Stimulated activated CD8-positive, alpha-beta memory T cell treated with anti-CD3 and anti-CD28 coated beads, Interleukin-12 subunit alpha, Interleukin-12 subunit beta, amount 100 ng/mL, for 24 hours (primary cell): ENCODE results near the gene MARK1.
"Not testable (repeated sequence)": the region's sequence is repeated elsewhere in the genome, so short reads cannot be mapped to it uniquely, and the experiment has no call there.

Source experiments
- DNase-seq: peaks from one replicate; pipeline ENCODE4 v3.0.0-alpha.2; 2020; ENCODE audit errors: extremely low read depth

Gene MARK1

DNA sequence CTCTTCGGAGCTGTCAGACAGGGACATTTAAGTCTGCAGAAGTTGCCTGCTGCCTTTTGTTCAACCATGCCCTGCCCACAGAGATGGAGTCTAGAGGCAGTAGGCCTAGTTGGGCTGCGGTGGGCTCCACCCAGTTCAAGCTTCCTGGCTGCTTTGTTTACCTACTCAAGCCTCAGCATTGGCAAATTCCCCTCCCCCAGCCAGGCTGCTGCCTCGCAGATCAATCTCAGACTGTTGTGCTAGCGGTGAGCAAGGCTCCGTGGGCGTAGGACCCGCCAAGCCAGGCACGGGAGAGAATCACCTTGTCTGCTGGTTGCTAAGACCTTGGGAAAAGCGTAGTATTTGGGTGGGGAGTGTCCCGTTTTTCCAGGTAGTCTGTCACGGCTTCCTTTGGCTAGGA lies 83.2 kb downstream of the MARK1 start:
- not testable (repeated sequence) for DNase-seq

DNA sequence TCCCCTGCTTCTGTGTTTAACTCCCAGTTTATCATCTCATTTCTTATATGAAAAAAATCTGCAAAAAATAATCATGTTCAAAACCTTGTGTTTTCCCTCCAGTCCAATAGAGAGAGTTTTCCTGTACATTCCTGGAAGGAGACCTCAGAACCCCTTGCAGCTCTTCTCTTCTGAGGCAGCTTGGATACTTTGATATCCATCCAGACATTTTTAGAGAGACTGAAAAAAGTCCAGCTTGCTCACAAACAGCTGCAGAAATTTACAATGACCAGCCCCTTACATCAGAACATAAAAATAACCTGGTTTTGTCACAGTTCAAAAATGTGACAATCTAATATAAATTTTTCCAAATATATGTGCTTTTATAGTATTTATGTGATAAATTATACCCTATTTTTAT lies 88.9 kb downstream of the MARK1 start:
- DNase-seq = no peak

DNA sequence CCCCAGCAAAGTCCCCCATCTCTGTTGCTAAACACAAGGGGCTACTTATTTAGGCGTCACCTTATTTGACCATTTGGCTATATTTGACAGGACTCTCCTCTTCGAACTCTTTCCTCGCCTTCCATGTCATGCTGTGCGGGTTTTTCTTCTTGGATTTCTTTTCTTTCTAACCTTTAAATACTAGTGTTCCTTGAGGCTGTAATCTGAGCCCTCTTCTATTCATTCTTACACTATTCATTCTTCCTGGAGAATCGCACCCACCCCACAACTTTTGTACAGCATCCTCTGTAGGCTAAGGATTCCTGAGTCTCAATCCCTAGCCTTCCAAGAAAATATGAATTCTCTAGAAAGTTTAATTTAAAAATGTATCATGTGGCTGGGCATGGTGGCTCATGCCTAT lies 100.5 kb downstream of the MARK1 start:
- no peak for DNase-seq

DNA sequence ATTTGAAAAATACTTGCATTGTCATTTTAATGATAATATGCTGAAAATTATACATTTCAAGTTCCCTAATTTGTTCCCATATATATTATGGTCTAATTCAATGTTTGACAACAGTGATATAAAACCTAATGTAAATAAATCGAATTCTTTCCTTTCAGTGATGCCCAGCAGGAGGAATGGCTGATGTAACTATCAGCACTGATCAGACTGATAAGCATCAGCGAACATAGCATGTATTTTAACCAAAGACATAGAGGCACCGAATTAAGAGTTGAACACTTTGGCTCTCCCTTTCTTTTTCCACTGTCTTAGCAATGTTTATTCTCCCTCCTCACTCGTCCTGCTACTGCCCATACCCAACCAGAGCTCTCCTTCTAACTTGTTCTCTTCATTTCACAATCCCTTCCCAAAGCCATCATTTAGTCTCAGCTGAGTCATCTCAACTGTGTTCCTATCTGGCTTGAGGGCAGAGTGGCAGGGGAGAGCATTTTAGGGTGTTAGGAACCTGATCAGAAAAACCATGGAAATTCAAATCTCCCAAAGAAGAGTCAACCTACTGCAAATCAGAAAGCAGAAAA lies 103.4 kb downstream of the MARK1 start:
- DNase-seq = no peak

DNA sequence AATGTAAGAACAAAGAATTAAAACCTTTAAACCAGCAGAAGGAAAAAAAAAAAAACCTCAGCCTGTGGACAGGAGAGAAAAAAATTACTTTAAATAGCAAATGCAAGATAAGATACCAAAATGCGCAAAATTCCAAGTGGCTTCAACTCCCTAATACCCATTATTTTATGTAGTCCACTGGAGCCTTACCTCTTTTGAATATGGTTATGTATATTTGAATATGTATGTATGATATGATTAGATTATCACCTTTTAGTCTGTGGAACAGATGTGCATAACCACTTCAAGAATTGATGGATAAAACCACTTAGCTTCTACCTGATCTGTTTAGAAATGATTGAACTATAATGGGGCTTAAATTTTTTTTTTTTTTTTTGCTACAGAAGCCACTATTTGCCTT lies 109.8 kb downstream of the MARK1 start:
- DNase-seq = no peak

DNA sequence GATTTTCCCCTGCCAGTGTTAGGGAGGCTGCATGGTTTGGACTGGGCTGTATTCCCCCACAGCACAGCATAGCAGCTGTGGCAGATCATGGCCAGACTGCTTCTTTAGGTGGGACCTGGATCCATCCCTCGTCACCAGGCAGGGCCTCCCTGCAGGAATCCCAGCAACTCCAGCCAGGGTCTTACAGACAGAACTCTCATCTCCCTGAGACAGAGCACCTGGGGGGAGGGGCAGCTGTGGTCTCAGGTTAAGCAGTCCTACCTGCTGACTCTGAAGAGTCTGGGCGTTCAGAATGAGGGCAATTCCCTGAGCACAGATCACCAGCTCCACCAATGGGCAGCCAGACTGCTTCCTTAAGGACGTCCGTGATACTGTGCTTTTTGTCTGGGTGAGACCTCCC lies 114.3 kb downstream of the MARK1 start:
- no peak for DNase-seq

DNA sequence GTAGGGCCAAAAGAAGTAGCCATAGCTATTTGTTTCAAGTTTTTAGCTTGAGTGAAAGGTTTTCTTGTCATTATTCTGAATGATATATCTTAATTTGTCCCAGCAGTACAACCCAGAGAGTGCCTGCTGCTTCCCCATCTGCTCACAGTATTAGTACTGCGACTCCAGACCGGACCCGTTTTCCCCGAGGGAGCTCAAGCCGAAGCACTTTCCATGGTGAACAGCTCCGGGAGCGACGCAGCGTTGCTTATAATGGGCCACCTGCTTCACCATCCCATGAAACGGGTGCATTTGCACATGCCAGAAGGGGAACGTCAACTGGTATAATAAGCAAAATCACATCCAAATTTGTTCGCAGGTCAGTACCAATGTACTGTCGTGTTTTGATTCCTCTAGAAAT lies 125.1 kb downstream of the MARK1 start:
- no peak for DNase-seq

DNA sequence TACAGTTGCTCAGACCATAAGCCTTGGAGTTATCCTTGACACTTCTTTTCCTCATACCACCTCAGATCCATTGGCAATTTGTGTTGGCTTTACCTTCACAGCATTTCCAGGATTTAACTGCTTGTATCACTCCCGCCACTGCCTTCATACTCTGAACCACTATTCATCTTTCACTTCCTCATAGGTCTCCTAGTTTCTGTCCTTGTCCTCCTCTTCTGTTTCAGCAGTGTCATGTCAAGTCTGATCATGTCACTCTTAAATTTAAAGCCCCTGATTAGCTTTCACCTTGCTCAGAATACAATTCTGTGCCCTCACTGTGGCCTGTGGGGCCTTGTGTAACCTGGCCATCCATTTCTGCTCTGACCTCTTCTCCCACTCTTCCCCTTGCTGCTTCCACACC lies 127.6 kb downstream of the MARK1 start:
- no peak for DNase-seq

DNA sequence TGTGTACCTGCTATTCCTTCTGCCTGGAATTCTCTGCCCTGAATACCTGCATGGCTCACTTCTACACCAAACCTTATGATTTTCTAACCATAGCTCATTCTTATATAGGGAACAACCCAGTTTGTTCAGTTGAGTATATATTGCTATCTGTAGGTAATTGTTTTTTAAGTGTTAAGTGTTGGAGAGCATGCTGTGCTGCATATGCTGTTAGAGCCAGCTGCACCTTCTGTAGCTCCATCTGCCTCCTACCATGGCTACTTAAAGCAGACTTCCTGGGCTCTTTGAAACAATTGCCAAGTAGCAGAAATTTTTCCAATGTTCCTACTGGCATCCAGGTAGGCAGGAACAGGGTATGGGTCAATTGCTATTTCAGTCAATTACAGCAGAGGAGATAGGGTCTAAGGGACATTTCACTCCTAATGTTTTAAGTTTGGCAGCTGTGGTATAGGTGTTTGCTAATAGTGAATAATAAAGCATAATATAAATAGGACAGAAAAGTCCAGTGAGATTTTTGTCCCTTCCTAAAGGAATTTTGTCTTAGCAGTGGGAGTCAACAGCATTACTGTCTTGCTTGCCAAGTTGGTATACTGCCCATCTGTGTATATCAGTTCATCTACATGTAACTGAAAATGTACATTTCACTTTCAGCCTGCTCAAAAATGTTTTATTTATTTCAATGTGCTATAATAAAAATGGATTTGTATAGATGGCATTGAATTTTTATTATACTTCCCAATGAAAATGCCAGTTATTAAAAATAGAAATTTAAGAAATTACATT lies 128.2 kb downstream of the MARK1 start:
- DNase-seq = no peak

DNA sequence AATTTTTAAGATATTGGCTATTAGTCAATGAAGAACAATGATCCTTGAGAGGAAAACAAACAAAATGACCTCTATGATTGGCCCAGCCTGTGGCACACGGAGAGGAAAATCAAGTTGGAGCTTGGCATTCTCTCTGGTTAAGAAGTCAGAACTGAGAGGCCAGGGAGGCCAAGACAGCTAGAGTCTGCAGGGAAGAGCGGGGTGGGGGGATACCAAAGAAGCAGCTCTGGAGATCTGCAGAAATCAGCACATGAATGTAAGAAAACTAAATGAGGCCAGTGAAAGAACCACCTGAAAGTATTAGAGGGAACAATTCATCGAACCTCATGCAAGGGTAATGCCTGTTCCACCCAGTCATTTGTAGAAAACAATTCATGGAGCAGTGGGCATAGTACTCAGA lies 138.4 kb downstream of the MARK1 start:
- no peak for DNase-seq

DNA sequence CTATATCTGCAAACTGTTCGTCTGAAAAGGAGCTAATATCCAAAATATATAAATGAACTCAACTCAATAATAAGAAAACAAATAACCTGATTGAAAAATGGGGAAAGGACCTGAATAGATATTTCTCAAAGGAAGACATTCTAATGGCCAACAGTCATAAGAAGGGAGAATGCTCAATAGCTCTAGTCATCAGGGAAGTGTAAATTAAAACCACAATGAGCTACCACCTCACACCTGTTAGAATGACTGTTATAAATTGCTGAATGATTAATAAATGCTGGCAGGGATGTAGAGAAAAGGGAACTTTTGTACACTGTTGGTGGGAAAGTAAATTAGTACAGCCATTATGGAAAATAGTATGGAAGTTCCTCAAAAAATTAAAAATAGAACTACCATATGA lies 141.1 kb downstream of the MARK1 start:
- no peak for DNase-seq

DNA sequence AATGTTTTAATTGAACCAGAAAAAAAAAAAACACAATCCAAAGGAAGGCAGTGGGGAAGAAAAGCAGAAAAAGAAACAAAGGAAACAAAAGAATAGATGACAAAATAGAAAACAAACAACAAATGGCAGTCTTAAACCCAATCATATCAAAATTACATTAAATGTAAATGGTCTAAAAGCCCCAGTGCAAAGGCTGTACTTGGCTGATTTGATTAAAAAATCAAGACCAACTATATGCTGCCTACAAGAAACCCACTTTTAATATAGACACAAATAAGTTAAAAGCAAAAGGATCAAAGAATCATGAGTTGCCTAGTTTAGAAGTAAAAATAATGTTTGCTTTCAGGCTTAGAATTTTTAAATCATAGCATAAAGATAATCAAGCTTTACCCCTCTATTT lies 142.4 kb downstream of the MARK1 start:
- DNase-seq = no peak

DNA sequence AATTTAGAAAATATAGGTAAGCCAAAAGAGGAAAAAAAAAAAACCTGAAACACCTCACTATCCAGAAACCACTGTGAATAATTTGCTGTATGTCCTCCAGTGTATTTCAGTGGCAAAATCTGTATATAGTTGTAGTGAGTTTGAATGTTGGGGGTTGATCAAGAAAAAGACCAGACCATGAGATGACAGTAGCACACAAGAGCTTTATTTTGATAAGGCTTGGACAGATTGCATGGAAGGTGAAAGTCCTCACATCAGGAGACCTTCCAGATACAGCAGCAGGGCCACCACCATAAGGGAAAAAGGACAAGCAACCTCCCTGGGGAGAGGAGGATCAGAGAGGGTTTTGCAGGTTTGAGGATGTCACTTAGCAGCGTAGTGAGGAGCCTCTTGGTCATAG lies 146.0 kb downstream of the MARK1 start:
- DNase-seq = no peak

DNA sequence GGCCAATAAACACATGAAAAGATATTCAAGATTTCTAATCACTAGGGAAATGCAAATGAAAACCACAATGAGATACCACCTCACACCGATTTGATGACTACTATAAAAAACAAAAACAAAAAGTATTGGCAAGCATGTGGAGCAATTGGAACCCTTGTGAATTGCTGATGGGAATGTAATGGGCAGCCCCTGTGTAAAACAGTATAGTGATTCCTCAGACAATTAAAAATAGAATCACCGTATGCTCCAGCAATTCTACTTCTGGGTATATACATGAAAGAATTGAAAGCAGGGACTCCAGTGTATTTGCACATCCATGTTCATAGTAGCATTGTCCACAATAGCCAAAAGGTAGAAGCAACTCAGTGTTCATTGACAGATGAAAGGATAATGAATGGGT lies 149.3 kb downstream of the MARK1 start:
- no peak for DNase-seq

DNA sequence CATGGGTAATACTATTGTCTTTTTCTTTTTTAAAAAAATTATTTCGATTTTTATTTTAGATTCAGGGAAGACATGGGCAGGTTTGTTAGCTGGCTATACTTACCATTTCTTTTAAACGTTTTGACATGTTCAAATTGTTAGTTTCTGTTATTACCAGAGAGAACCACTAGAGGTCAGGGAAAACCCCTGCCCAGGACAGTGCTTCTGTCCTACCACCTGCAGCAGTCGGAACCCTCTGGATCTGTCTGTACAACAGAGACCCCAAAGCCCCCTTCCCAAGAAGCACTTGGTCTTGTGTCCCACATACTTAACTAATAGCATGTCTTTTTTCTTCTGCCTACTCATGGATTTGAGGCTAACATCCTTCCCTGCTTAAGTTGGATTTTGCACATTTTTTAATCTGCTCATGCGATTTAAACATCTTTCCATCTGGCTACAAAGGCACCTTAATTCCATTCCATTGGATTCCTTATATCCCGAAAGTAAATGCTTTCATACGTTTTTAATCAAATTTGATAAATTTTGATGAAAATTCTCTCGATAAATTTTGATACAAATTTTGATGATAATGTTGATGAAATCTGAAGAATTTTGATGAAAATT lies 152.2 kb downstream of the MARK1 start:
- no peak for DNase-seq

DNA sequence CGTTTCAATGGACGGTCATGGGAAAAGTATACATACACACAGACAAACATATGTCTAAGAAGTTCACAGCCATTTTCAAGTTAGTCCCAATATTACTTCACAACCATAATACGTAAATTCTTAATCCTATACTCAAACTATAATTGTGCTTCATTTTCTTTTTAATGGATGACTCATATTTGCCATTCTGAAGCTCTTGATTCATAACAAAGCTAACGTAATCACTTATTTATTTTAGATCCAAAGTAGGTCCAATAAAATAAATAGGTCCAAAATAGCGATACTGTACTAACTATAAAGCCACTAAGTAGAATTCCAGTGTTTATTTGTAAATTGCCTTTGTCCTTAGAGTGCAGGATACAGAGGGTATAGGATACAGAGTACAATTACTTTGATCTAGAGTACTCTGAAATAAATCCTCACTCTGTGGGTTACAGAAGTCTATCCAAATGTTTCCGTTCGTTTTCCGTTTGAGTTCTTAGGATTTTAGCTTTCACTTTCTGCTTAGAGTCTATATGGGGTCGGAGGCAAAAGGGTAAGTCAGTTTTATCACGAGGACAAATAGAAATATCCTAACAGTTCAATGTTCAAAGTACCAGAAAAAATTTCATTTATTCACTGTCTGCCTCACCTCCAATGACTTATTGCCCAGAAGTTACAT lies 153.4 kb downstream of the MARK1 start:
- DNase-seq = no peak

DNA sequence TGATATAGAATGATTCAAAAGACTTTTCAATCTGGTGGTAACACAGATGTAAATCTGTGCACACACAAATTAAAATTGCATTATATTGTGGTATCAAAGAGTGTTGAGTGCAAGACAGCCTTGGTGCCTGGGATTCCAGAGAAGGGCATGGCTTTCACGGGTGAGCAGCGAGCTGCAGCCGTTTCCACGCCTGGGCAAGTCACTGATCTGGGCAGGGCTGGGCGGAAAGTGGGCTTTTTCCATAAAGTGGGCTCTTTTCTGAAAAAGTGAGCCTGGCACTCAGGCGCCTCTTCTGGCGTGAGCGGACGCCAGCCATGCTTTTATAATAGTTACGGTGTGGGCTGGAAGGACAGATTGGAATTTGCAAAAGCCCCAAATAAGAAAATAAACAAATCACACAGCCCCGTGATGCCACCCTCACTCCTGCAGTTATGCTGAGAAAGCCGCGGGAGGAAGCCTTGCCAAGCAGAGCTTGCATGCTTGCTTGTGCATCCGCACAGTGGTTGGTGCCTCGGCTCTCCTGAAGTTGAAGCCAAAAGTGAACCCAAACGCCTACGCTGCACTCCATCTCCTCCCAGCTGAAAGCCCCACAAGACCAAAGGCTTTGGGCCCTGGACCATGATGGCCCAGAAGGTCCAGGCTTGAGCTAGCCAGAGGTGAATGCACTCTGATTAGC lies 155.1 kb downstream of the MARK1 start:
- no peak for DNase-seq

DNA sequence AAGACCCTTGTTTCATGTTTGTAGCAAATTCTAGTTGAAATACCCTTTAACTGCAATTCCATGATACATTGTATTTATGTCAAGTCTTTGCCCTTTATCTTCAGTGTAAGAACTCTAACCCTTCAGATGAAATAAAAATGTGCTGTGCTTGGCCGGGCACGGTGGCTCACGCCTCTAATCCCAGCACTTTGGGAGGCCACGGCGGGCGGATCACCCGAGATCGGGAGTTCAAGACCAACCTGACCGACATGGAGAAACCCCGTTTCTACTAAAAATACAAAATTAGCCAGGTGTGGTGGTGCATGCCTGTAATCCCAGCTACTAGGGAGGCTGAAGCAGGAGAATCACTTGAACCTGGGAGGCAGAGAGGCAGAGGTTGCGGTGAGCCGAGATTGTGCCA lies 155.8 kb downstream of the MARK1 start:
- DNase-seq = not testable (repeated sequence)

DNA sequence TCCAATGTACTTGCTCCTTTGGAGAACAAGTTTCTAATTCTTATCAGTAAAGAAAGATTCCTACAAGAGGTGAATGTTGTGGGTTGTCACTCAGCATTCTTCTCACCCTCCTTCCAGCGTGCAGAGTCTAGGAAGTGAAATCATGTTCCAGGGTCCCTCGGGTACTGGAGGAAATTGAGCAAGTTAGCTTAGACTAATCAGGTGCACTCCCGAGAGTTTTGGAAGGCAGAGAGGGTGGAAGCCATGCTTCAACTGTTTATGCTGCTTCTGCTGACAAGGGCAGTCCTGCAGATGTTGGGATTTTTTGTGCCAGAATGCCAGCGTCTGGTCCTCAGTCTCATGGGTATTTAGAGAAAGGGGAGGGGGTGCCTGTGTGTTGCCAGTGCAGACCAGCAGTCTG lies 157.0 kb downstream of the MARK1 start:
- DNase-seq = no peak

DNA sequence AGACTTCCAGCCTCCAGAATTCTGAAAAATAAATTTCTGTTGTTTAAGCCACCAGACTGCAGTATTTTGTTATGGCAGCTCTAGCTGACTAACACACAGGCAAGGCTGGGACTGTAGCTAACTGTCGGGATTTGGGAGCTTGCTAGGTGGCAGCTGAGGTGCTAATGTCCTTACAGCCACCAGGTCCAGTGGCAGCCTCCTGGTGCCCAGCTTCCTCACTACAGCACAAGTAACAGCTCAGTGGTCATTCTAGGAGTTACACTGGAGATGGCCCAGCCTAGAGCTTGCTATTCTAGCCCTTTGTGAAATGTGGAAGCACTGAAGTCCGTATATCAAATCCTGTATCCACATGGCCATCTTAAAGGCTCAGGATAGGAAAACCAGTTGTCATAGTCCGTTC lies 157.9 kb downstream of the MARK1 start:
- no peak for DNase-seq

DNA sequence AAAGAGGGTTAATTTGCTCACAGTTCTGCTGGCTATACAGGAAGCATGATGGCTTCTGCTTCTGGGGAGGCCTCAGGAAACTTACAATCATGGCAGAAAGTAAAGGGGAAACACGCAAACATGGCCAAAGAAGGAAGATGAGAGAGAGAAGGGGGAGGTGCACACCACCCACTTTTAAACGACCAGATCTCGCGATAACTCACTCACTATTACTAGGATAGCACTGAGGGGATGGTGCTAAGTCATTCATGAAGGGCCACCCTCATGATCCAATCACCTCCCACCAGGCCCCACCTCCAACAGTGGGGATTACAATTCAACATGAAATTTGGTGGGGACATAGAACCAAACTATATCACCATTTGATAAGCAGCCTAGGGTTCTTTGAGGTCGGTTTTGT lies 159.9 kb downstream of the MARK1 start:
- no peak for DNase-seq

DNA sequence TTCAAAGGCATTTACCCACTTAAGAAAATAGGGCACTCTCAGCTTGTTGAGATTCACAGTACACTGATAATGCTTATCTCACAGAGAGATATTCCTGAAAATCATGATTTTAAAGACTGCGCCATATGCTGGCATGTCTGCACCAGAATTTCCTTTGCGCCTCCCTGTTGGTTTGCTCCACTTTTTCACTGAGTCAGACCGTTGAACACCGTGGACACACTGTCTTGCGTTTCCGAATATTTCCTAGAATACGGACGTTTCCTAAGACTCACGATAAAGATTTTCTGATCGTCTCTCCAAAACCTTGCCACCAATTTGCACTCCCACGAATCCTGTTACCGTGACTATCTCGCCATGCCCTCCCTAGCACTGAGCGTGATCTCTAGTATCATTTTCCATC lies 161.7 kb downstream of the MARK1 start:
- no peak for DNase-seq
